HEK293 (cell line): ENCODE measurements around the gene MRPS22.

Experiments
- CTCF ChIA-PET: fragments of 350-600 bp; formaldehyde crosslinking; extraction: SDS; loops from one replicate; lab custom pipeline; 2021; ENCODE audit warnings: antibody characterized with exemption; lab: Yijun Ruan, JAX
- POLR2A ChIA-PET: fragments of 300-600 bp; formaldehyde crosslinking; extraction: SDS; loops from one replicate; lab custom pipeline; 2020; ENCODE audit warnings: antibody characterized with exemption, inconsistent platforms; lab: Yijun Ruan, JAX
- H3K27ac ChIP-seq: fragments of 200-500 bp; sonication (Bioruptor generic); 2 replicates; pipeline ENCODE4 v1.5.1; 2014; ENCODE audit warnings: low read depth, low read length, control low read depth, inconsistent platforms; ENCODE audit errors: extremely low read depth
- H3K36me3 ChIP-seq, 2 experiments: fragments of 200-500 bp in 1 of 2; sonication (Bioruptor generic) in 1 of 2; 1 replicate in 1 of 2; 2 replicates in 1 of 2; pipeline ENCODE4 v1.5.1; 2014 to 2017; ENCODE audit warnings: inconsistent platforms in 2 of 2, low read length in 2 of 2; ENCODE audit not compliant: control insufficient read depth in 2 of 2, insufficient read depth in 1 of 2
- H3K4me1 ChIP-seq: fragments of 200-500 bp; sonication (Bioruptor generic); 2 replicates; pipeline ENCODE4 v1.5.1; 2014; ENCODE audit warnings: mild to moderate bottlenecking, low read length, inconsistent platforms; ENCODE audit not compliant: control insufficient read depth, insufficient read depth
- H3K4me3 ChIP-seq: 2 replicates; pipeline ENCODE4 v1.5.1; 2011; ENCODE audit warnings: low read depth, mild to moderate bottlenecking, control low read depth, low read length, moderate library complexity
- H3K9me3 ChIP-seq: fragments of 200-500 bp; sonication (Bioruptor generic); 2 replicates; pipeline ENCODE4 v1.5.1; 2014; ENCODE audit warnings: low read depth, low read length, inconsistent platforms; ENCODE audit not compliant: control insufficient read depth, insufficient read depth
- FEZF1 ChIP-seq: fragments of 450-650 bp; formaldehyde crosslinking; IDR thresholded peaks from 2 replicates; pipeline ENCODE4 v1.5.1; 2016; ENCODE audit warnings: missing biosample characterization, missing genetic modification characterization
- GLIS1 ChIP-seq: fragments of 450-650 bp; formaldehyde crosslinking; IDR thresholded peaks from 2 replicates; pipeline ENCODE4 v1.5.1; 2016; ENCODE audit warnings: missing biosample characterization, missing genetic modification characterization
- KLF9 ChIP-seq: fragments of 450-650 bp; formaldehyde crosslinking; IDR thresholded peaks from 2 replicates; pipeline ENCODE4 v1.5.1; 2016; ENCODE audit warnings: missing biosample characterization, missing genetic modification characterization, low read depth
- MYNN ChIP-seq: fragments of 450-650 bp; formaldehyde crosslinking; IDR thresholded peaks from 2 replicates; pipeline ENCODE4 v1.5.1; 2016; ENCODE audit warnings: missing biosample characterization, missing genetic modification characterization, borderline replicate concordance
- MZF1 ChIP-seq: fragments of 450-650 bp; formaldehyde crosslinking; IDR thresholded peaks from 2 replicates; pipeline ENCODE4 v1.5.1; 2017; ENCODE audit warnings: missing biosample characterization, missing genetic modification characterization, borderline replicate concordance
- OSR2 ChIP-seq: fragments of 450-650 bp; formaldehyde crosslinking; IDR thresholded peaks from 2 replicates; pipeline ENCODE4 v1.5.1; 2016; ENCODE audit warnings: missing biosample characterization, missing genetic modification characterization
- PRDM1 ChIP-seq: fragments of 450-650 bp; formaldehyde crosslinking; IDR thresholded peaks from 2 replicates; pipeline ENCODE4; 2016; ENCODE audit warnings: missing biosample characterization, missing genetic modification characterization
- REPIN1 ChIP-seq: fragments of 450-650 bp; formaldehyde crosslinking; IDR thresholded peaks from 2 replicates; pipeline ENCODE4 v1.5.1; 2017; ENCODE audit warnings: missing biosample characterization, missing genetic modification characterization, low read depth
- SALL2 ChIP-seq: fragments of 450-650 bp; formaldehyde crosslinking; IDR thresholded peaks from 2 replicates; pipeline ENCODE4 v1.5.0; 2017; ENCODE audit warnings: missing biosample characterization, mild to moderate bottlenecking, missing genetic modification characterization, borderline replicate concordance
- SP2 ChIP-seq: fragments of 450-650 bp; formaldehyde crosslinking; IDR thresholded peaks from 2 replicates; pipeline ENCODE4 v1.5.1; 2016; ENCODE audit warnings: missing biosample characterization, missing genetic modification characterization
- SP3 ChIP-seq: fragments of 450-650 bp; formaldehyde crosslinking; IDR thresholded peaks from 2 replicates; pipeline ENCODE4 v1.5.1; 2016; ENCODE audit warnings: missing biosample characterization, missing genetic modification characterization
- SP7 ChIP-seq: fragments of 450-650 bp; formaldehyde crosslinking; IDR thresholded peaks from 2 replicates; pipeline ENCODE4 v1.5.1; 2016; ENCODE audit warnings: missing biosample characterization, missing genetic modification characterization
- TCF7L2 ChIP-seq: IDR thresholded peaks from 2 replicates; pipeline ENCODE4 v1.6.1; 2011; ENCODE audit warnings: low read depth, mild to moderate bottlenecking, inconsistent platforms, low read length, moderate library complexity, borderline replicate concordance
- ZFP69B ChIP-seq: fragments of 450-650 bp; formaldehyde crosslinking; IDR thresholded peaks from 2 replicates; pipeline ENCODE4 v1.5.1; 2016; ENCODE audit warnings: missing biosample characterization, missing genetic modification characterization
- ZIC2 ChIP-seq: fragments of 450-650 bp; formaldehyde crosslinking; IDR thresholded peaks from 2 replicates; pipeline ENCODE4 v1.5.1; 2016; ENCODE audit warnings: missing biosample characterization, missing genetic modification characterization
- ZNF16 ChIP-seq: fragments of 450-650 bp; formaldehyde crosslinking; IDR thresholded peaks from 2 replicates; pipeline ENCODE4 v1.5.1; 2016; ENCODE audit warnings: low read depth, missing biosample characterization, missing genetic modification characterization
- ZNF175 ChIP-seq: fragments of 450-650 bp; formaldehyde crosslinking; IDR thresholded peaks from 2 replicates; pipeline ENCODE4 v1.5.1; 2016; ENCODE audit warnings: missing biosample characterization, missing genetic modification characterization
- ZNF19 ChIP-seq: fragments of 450-650 bp; formaldehyde crosslinking; IDR thresholded peaks from 2 replicates; pipeline ENCODE4; 2016; ENCODE audit warnings: missing biosample characterization, missing genetic modification characterization, low read depth
- ZNF211 ChIP-seq: fragments of 450-650 bp; formaldehyde crosslinking; IDR thresholded peaks from 2 replicates; pipeline ENCODE4 v1.5.1; 2016; ENCODE audit warnings: low read depth, missing biosample characterization, missing genetic modification characterization
- ZNF266 ChIP-seq: fragments of 450-650 bp; formaldehyde crosslinking; IDR thresholded peaks from 2 replicates; pipeline ENCODE4 v1.5.1; 2016; ENCODE audit warnings: missing biosample characterization, missing genetic modification characterization, low read depth
- ZNF302 ChIP-seq: fragments of 450-650 bp; formaldehyde crosslinking; IDR thresholded peaks from 2 replicates; pipeline ENCODE4 v1.5.1; 2016; ENCODE audit warnings: missing biosample characterization, missing genetic modification characterization, low read depth
- ZNF335 ChIP-seq: fragments of 450-650 bp; formaldehyde crosslinking; conservative IDR thresholded peaks from 2 replicates; pipeline ENCODE4 v1.5.1; 2016; ENCODE audit warnings: missing biosample characterization, missing genetic modification characterization
- ZNF423 ChIP-seq: fragments of 450-650 bp; formaldehyde crosslinking; IDR thresholded peaks from 2 replicates; pipeline ENCODE4 v1.5.1; 2016; ENCODE audit warnings: missing biosample characterization, missing genetic modification characterization
- ZNF426 ChIP-seq: fragments of 450-650 bp; formaldehyde crosslinking; IDR thresholded peaks from 2 replicates; pipeline ENCODE4 v1.5.1; 2017; ENCODE audit warnings: missing biosample characterization, missing genetic modification characterization, mild to moderate bottlenecking, inconsistent platforms, moderate library complexity
- ZNF621 ChIP-seq: fragments of 450-650 bp; formaldehyde crosslinking; IDR thresholded peaks from 2 replicates; pipeline ENCODE4 v1.5.1; 2017; ENCODE audit warnings: missing biosample characterization, missing genetic modification characterization
- ZNF624 ChIP-seq: fragments of 450-650 bp; formaldehyde crosslinking; IDR thresholded peaks from 2 replicates; pipeline ENCODE4 v1.5.1; 2017; ENCODE audit warnings: missing biosample characterization, missing genetic modification characterization
- ZNF677 ChIP-seq: fragments of 450-650 bp; IDR thresholded peaks from 2 replicates; pipeline ENCODE4 v1.5.0; 2018; ENCODE audit warnings: missing biosample characterization, mild to moderate bottlenecking, missing genetic modification characterization, moderate library complexity
- ZNF701 ChIP-seq: fragments of 450-650 bp; formaldehyde crosslinking; IDR thresholded peaks from 2 replicates; pipeline ENCODE4 v1.5.1; 2016; ENCODE audit warnings: missing biosample characterization, missing genetic modification characterization
- ZNF768 ChIP-seq: fragments of 450-650 bp; formaldehyde crosslinking; IDR thresholded peaks from 2 replicates; pipeline ENCODE4 v1.5.1; 2018; ENCODE audit warnings: missing biosample characterization, mild to moderate bottlenecking, missing genetic modification characterization
- ZNF785 ChIP-seq: fragments of 450-650 bp; formaldehyde crosslinking; IDR thresholded peaks from 2 replicates; pipeline ENCODE4 v1.5.1; 2016; ENCODE audit warnings: missing biosample characterization, missing genetic modification characterization
- ZSCAN16 ChIP-seq: fragments of 450-650 bp; formaldehyde crosslinking; IDR thresholded peaks from 2 replicates; pipeline ENCODE4 v1.5.1; 2016; ENCODE audit warnings: missing biosample characterization, missing genetic modification characterization
- TF ChIP-seq, protein P1 (sequence below): fragments of 450-650 bp; IDR thresholded peaks from 2 replicates; pipeline ENCODE4 v1.5.1; 2018; ENCODE audit warnings: missing biosample characterization, missing genetic modification characterization
- TF ChIP-seq, protein P2 (sequence below): fragments of 450-650 bp; formaldehyde crosslinking; IDR thresholded peaks from 2 replicates; pipeline ENCODE4 v1.5.1; 2016; ENCODE audit warnings: missing biosample characterization, missing genetic modification characterization
- TF ChIP-seq, protein P3 (sequence below): fragments of 450-650 bp; formaldehyde crosslinking; IDR thresholded peaks from 2 replicates; pipeline ENCODE4 v1.5.1; 2016; ENCODE audit warnings: missing biosample characterization, missing genetic modification characterization, borderline replicate concordance

Gene MRPS22

DNA sequence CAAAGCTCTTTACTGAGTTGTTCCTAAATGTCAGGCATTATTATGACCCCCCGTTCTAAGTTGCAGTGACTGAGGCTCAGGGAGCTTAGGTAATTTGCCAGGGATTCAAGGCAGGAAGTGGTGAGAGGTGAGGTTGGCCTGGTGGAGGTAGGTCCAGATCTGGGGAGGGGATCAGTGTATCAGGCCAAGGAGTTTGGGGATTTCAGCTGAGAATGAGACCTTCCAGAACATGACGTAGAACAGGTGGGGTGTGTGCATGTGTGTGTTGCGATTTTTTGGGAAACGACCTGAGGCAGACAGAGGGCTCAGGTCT is 41.1 kb upstream of the MRPS22 start:
- no peak for TF ChIP-seq TCF7L2
- TF ChIP-seq ZSCAN16 (tag by site-specific recombination): no peak
- no peak for TF ChIP-seq ZNF426 (tag by site-specific recombination)
- TF ChIP-seq PRDM1 (tag by site-specific recombination): no peak
- TF ChIP-seq SP2 (tag by site-specific recombination): no peak
- no peak for TF ChIP-seq ZFP69B (tag by site-specific recombination)
- TF ChIP-seq, protein P1, sequence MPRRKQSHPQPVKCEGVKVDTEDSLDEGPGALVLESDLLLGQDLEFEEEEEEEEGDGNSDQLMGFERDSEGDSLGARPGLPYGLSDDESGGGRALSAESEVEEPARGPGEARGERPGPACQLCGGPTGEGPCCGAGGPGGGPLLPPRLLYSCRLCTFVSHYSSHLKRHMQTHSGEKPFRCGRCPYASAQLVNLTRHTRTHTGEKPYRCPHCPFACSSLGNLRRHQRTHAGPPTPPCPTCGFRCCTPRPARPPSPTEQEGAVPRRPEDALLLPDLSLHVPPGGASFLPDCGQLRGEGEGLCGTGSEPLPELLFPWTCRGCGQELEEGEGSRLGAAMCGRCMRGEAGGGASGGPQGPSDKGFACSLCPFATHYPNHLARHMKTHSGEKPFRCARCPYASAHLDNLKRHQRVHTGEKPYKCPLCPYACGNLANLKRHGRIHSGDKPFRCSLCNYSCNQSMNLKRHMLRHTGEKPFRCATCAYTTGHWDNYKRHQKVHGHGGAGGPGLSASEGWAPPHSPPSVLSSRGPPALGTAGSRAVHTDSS (tag by site-specific recombination): no peak
- TF ChIP-seq ZNF266: no peak
- no peak for TF ChIP-seq MZF1 (tag by site-specific recombination)
- TF ChIP-seq ZNF621: no peak
- no peak for TF ChIP-seq ZNF624 (tag by site-specific recombination)
- no peak for TF ChIP-seq MYNN (tag by site-specific recombination)
- no peak for TF ChIP-seq FEZF1 (tag by site-specific recombination)
- no peak for TF ChIP-seq ZNF16 (tag by site-specific recombination)
- TF ChIP-seq, protein P2, sequence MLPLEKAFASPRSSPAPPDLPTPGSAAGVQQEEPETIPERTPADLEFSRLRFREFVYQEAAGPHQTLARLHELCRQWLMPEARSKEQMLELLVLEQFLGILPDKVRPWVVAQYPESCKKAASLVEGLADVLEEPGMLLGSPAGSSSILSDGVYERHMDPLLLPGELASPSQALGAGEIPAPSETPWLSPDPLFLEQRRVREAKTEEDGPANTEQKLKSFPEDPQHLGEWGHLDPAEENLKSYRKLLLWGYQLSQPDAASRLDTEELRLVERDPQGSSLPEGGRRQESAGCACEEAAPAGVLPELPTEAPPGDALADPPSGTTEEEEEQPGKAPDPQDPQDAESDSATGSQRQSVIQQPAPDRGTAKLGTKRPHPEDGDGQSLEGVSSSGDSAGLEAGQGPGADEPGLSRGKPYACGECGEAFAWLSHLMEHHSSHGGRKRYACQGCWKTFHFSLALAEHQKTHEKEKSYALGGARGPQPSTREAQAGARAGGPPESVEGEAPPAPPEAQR (tag by site-specific recombination): no peak
- TF ChIP-seq KLF9 (tag by site-specific recombination): no peak
- no peak for TF ChIP-seq GLIS1 (tag by site-specific recombination)
- no peak for TF ChIP-seq ZNF701 (tag by site-specific recombination)
- no peak for TF ChIP-seq ZNF19 (tag by site-specific recombination)
- POLR2A ChIA-PET: interaction anchor here (0.6 to 0.9 kb wide), 2 partner anchors 10 to 346 kb away, joined by 3 to 4 read pairs; no protein-coding TSS in a partner anchor
- H3K4me1 ChIP-seq: no peaks in the 10 kb centered on the region

DNA sequence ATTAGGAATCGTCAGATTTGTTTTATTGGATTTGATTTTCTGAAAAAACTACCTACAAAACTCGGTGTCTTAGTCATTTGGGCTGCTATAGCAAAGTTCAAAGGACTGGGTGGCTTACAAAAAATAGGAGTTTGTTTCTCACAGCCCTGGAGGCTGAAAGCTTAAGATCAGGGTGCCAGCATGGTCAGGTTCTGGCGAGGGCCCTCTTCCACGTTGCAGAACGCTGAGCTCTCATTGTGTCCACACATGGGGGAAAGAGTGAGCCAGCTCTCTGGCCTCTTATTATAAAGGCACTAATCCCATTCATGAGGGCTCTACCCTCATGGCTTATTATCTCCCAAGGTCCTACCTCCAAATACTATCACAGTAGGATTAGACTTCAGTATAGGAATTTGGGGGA is 40.6 kb upstream of the MRPS22 start:
- Histone ChIP-seq H3K36me3 (no peaks in the 10 kb centered on the region), H3K4me1 (no peaks in the 10 kb centered on the region), H3K9me3 (no peaks in the 10 kb centered on the region), H3K27ac (no peak overlapping the region), H3K4me3 (no peak overlapping the region)
- no peak for TF ChIP-seq ZNF335 (tag by site-specific recombination)
- no peak for TF ChIP-seq ZNF785 (tag by site-specific recombination)
- no peak for TF ChIP-seq SP3 (tag by site-specific recombination)
- no peak for TF ChIP-seq ZNF768 (tag by site-specific recombination)
- no peak for TF ChIP-seq ZNF211 (tag by site-specific recombination)
- TF ChIP-seq ZNF302: no peak
- no peak for TF ChIP-seq ZIC2 (tag by site-specific recombination)
- no peak for TF ChIP-seq SALL2
- TF ChIP-seq ZNF677 (tag by site-specific recombination): no peak
- no peak for TF ChIP-seq ZNF426 (tag by site-specific recombination)
- no peak for TF ChIP-seq ZNF175 (tag by site-specific recombination)
- no peak for TF ChIP-seq SP7
- no peak for TF ChIP-seq REPIN1 (tag by site-specific recombination)
- TF ChIP-seq OSR2 (tag by site-specific recombination): no peak
- TF ChIP-seq, protein P3, sequence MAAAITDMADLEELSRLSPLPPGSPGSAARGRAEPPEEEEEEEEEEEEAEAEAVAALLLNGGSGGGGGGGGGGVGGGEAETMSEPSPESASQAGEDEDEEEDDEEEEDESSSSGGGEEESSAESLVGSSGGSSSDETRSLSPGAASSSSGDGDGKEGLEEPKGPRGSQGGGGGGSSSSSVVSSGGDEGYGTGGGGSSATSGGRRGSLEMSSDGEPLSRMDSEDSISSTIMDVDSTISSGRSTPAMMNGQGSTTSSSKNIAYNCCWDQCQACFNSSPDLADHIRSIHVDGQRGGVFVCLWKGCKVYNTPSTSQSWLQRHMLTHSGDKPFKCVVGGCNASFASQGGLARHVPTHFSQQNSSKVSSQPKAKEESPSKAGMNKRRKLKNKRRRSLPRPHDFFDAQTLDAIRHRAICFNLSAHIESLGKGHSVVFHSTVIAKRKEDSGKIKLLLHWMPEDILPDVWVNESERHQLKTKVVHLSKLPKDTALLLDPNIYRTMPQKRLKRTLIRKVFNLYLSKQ: no peak
- TF ChIP-seq ZNF423 (tag by site-specific recombination): no peak
- CTCF ChIA-PET: interaction anchor here (0.5 to 2.8 kb wide), 4 partner anchors 16 to 1207 kb away, joined by 4 to 9 read pairs (median 7); no protein-coding TSS in a partner anchor
- POLR2A ChIA-PET: interaction anchor here (0.9 kb wide), 1 partner anchor 10 kb away, joined by 4 read pairs; no protein-coding TSS in a partner anchor

More for the DNA sequence above, 41.1 kb upstream of the MRPS22 start:
- CTCF ChIA-PET: interaction anchor here (0.5 to 2.8 kb wide), 6 partner anchors 16 to 1207 kb away, joined by 3 to 9 read pairs (median 4); no protein-coding TSS in a partner anchor
- H3K9me3 ChIP-seq: no peaks in the 10 kb centered on the region
- H3K27ac ChIP-seq: no peak overlapping the region
- H3K4me3 ChIP-seq: no peak overlapping the region
- no peaks in the 10 kb centered on the region for H3K36me3 ChIP-seq
